HCT116 (cell line): Measurements from ENCODE around the gene GSG1L. TPM values are rescaled to one million over a fixed set of nuclear protein-coding genes. Genes with fewer than 3 reads are reported as not detected.

Experiments used
- ATAC-seq: fragments of 200-7000 bp; cut with Tn5 transposase; 2 replicates; pipeline ENCODE4 v1.9.1; 2020; ENCODE audit warnings: mild to moderate bottlenecking, moderate library complexity
- BruUV-seq: library from RNA; stranded (reverse); fragments of 400-500 nt; replicated peaks from 2 replicates; lab custom pipeline; 2021; lab: Mats Ljungman, UMichigan
- CTCF ChIA-PET: fragments of 300-600 bp; sonication (Branson Sonifier 250); formaldehyde crosslinking; loops from one replicate; lab custom pipeline; 2021; ENCODE audit warnings: antibody characterized with exemption; lab: Charles Lee
- POLR2A ChIA-PET: fragments of 300-600, 350-600 bp; sonication (Branson Sonifier 250); formaldehyde crosslinking; loops from one replicate; lab custom pipeline; 2021; ENCODE audit warnings: antibody characterized with exemption; lab: Charles Lee
- RAD21 ChIA-PET, 2 experiments: fragments of 300-600 bp; sonication (Branson Sonifier 250); formaldehyde crosslinking; loops; one replicate each; lab custom pipeline; 2023; ENCODE audit warnings: low total read pairs in 2 of 2; ENCODE audit not compliant: uncharacterized antibody in 2 of 2, unreplicated experiment in 2 of 2, low non-redundant PET in 1 of 2; lab: Charles Lee
- DNase-seq: peaks from one replicate; pipeline ENCODE4 v3.0.0-alpha.2; 2010; ENCODE audit warnings: low read depth, low spot score
- H2AFZ ChIP-seq: fragments of 200-600 bp; shearing (Covaris generic), sonication (generic); 2 replicates; pipeline ENCODE4 v1.6.1; 2017; ENCODE audit warnings: low read depth, mixed run types, mixed read lengths, antibody characterized with exemption, low read length; ENCODE audit not compliant: poor library complexity, severe bottlenecking
- H3K27ac ChIP-seq: 2 replicates; pipeline ENCODE4 v1.5.1; 2012; ENCODE audit warnings: low read depth, low read length
- H3K27me3 ChIP-seq: fragments of 200-600 bp; sonication (generic); 2 replicates; pipeline ENCODE4 v1.6.1; 2016; ENCODE audit warnings: mixed run types, low read length, mixed read lengths; ENCODE audit not compliant: insufficient read depth
- H3K36me3 ChIP-seq, 2 experiments: fragments of 200-500 bp in 1 of 2; fragments of 200-600 bp in 1 of 2; sonication (Bioruptor generic) in 1 of 2; sonication (generic) in 1 of 2; 2 replicates each; pipeline versions ENCODE4 v1.5.1 to v1.6.1; 2014 to 2016; ENCODE audit warnings: low read length in 2 of 2, inconsistent platforms in 1 of 2, mixed read lengths in 1 of 2, mixed run types in 1 of 2; ENCODE audit not compliant: insufficient read depth in 2 of 2, control insufficient read depth in 1 of 2
- H3K4me1 ChIP-seq, 2 experiments: fragments of 200-600 bp in 1 of 2; sonication (generic) in 1 of 2; 2 replicates each; pipeline versions ENCODE4 v1.5.1 to v1.6.1; 2012 to 2017; ENCODE audit warnings: low read length in 2 of 2, inconsistent platforms in 1 of 2, mild to moderate bottlenecking in 1 of 2, mixed read lengths in 1 of 2, mixed run types in 1 of 2, moderate library complexity in 1 of 2; ENCODE audit not compliant: insufficient read depth in 2 of 2, control insufficient read depth in 1 of 2
- H3K4me2 ChIP-seq: fragments of 200-600 bp; sonication (generic); 2 replicates; pipeline ENCODE4 v1.6.1; 2017; ENCODE audit warnings: mixed run types, low read length, mixed read lengths
- H3K4me3 ChIP-seq, 2 experiments: fragments of 200-600 bp in 1 of 2; sonication (generic) in 1 of 2; replicated peaks in 1 of 2; 2 replicates each; pipeline ENCODE4 v1.5.1; 2011 to 2016; ENCODE audit warnings: low read length in 2 of 2, control low read depth in 1 of 2, low read depth in 1 of 2, mild to moderate bottlenecking in 1 of 2, mixed read lengths in 1 of 2, mixed run types in 1 of 2
- H3K79me2 ChIP-seq: fragments of 200-600 bp; sonication (generic); 2 replicates; pipeline ENCODE4 v1.6.1; 2017; ENCODE audit warnings: mild to moderate bottlenecking, mixed run types, low read length, moderate library complexity, mixed read lengths; ENCODE audit not compliant: insufficient read depth
- H3K9ac ChIP-seq: fragments of 200-600 bp; sonication (generic); 2 replicates; pipeline ENCODE4 v1.6.1; 2016; ENCODE audit warnings: low read length, mixed read lengths
- H3K9me2 ChIP-seq: fragments of 200-600 bp; sonication (generic), shearing (Covaris generic); 2 replicates; pipeline ENCODE4 v1.6.1; 2017; ENCODE audit warnings: mixed run types, mild to moderate bottlenecking, moderate library complexity; ENCODE audit not compliant: insufficient read depth
- H3K9me3 ChIP-seq, 2 experiments: fragments of 200-500 bp in 1 of 2; fragments of 200-600 bp in 1 of 2; sonication (Bioruptor generic) in 1 of 2; sonication (generic) in 1 of 2; 2 replicates each; pipeline ENCODE4 v1.6.1; 2014 to 2017; ENCODE audit warnings: low read length in 2 of 2, mixed read lengths in 2 of 2, inconsistent platforms in 1 of 2, low read depth in 1 of 2, mild to moderate bottlenecking in 1 of 2, mixed run types in 1 of 2, moderate library complexity in 1 of 2; ENCODE audit not compliant: control insufficient read depth in 1 of 2, insufficient read depth in 1 of 2
- H4K20me1 ChIP-seq: fragments of 200-600 bp; sonication (generic), shearing (Covaris generic); 2 replicates; pipeline ENCODE4 v1.6.1; 2017; ENCODE audit warnings: mixed run types, mild to moderate bottlenecking, moderate library complexity; ENCODE audit not compliant: insufficient read depth
- CBX3 ChIP-seq: IDR thresholded peaks from 2 replicates; pipeline ENCODE4 v1.6.1; 2012; ENCODE audit warnings: low read depth
- CTCF ChIP-seq, 3 experiments: fragments of 200-600 bp in 1 of 3; sonication (generic) in 1 of 3; IDR thresholded peaks in 2 of 3; conservative IDR thresholded peaks in 1 of 3; 2 replicates each; pipeline ENCODE4 v1.5.1; 2012 to 2017; ENCODE audit warnings: low read depth in 2 of 3, low read length in 2 of 3, antibody characterized with exemption in 1 of 3, borderline replicate concordance in 1 of 3, control low read depth in 1 of 3, mild to moderate bottlenecking in 1 of 3, mixed read lengths in 1 of 3, mixed run types in 1 of 3, moderate library complexity in 1 of 3; ENCODE audit not compliant: insufficient read depth in 1 of 3
- EZH2 ChIP-seq: fragments of 200-600 bp; sonication (generic); IDR thresholded peaks from 2 replicates; pipeline ENCODE4 v1.6.1; 2017; ENCODE audit warnings: antibody characterized with exemption, mixed run types
- EZH2phosphoT487 ChIP-seq: fragments of 200-600 bp; IDR thresholded peaks from 2 replicates; pipeline ENCODE4 v1.6.1; 2018; ENCODE audit warnings: antibody characterized with exemption, borderline replicate concordance
- FOSL1 ChIP-seq: IDR thresholded peaks from 2 replicates; pipeline ENCODE4 v1.6.1; 2012; ENCODE audit warnings: low read depth
- JUND ChIP-seq: IDR thresholded peaks from 2 replicates; pipeline ENCODE4 v1.6.1; 2012
- YY1 ChIP-seq: IDR thresholded peaks from 2 replicates; pipeline ENCODE4 v1.6.1; 2011; ENCODE audit warnings: low read length, low read depth, moderate library complexity, mild to moderate bottlenecking; ENCODE audit not compliant: insufficient replicate concordance; ENCODE audit errors: extremely low read depth
- intact Hi-C: fragments of 100-400 bp; cut with micrococcal nuclease; formaldehyde crosslinking; loops from 2 replicates; pipeline ENCODE4 v1.10.0; 2022
- total RNA-seq: library from RNA; stranded (reverse); gene quantifications from one replicate; pipeline ENCODE4 v1.2.1, GENCODE V29; 2021; ENCODE audit not compliant: unreplicated experiment

The GSG1L gene
- total RNA-seq, 1 experiment from 2014 or later: not detected

- TF ChIP-seq JUND (no peak), YY1 (no peak), EZH2phosphoT487 (no peak), CTCF (IDR thresholded peaks at IDR 0.05 in 2 of 3, conservative IDR thresholded peaks at IDR 0.05 in 1 of 3; ENCODE audit: borderline replicate concordance in 1 of 3, insufficient read depth in 1 of 3, low read depth in 2 of 3, low read length in 2 of 3) (no peak)
- TF ChIP-seq, all 23 proteins: peak for 0
Observed at GRCh38 chr16:27787665-27788064, 275.8 kb downstream of the GSG1L start (continued).

- intact Hi-C loops: no loop called here
- Histone ChIP-seq H3K27ac (no peak overlapping the region), H3K4me3 (no peak overlapping the region), H4K20me1 (no peaks in the 10 kb centered on the region), H3K36me3 (no peaks in the 10 kb centered on the region), H3K4me2 (no peak overlapping the region), H3K9me3 (no peaks in the 10 kb centered on the region), H3K79me2 (no peaks in the 10 kb centered on the region), H2AFZ (no peak overlapping the region), H3K9me2 (no peaks in the 10 kb centered on the region), H3K27me3 (peaks cover 4% of the 10 kb centered on the region; the same call in 1 of the 2 replicates), H3K9ac (no peak overlapping the region), H3K4me1 (no peaks in the 10 kb centered on the region)
- RAD21 ChIA-PET: no interaction called here
- CTCF ChIA-PET: no interaction called here
- POLR2A ChIA-PET: no interaction called here
- TF ChIP-seq FOSL1 (no peak), EZH2 (no peak), CBX3 (no peak)
- no peak for ATAC-seq
- no peak for DNase-seq
- BruUV-seq: no TSS peak
Observed at GRCh38 chr16:27786923-27787625, 276.4 kb downstream of the GSG1L start.
